Measurements from ENCODE around the gene ZFYVE27. TPM values are rescaled to one million over a fixed set of nuclear protein-coding genes. Genes with fewer than 3 reads are reported as not detected.

Gene ZFYVE27
- total RNA-seq, 1 donor from 2014 or later = 13.7 TPM

- H3K9me3 ChIP-seq (ENCODE audit: low read depth) = no peaks in the 10 kb centered on the region
- peaks cover 21% of the 10 kb centered on the region for H3K4me1 Mint-ChIP-seq
- no peak overlapping the region for H3K27ac ChIP-seq
- peaks cover 15% of the 10 kb centered on the region for H3K4me1 ChIP-seq
- no peaks in the 10 kb centered on the region for H3K36me3 ChIP-seq
- no peak overlapping the region for H3K4me2 ChIP-seq
- peaks cover 8% of the 10 kb centered on the region for H3K27me3 Mint-ChIP-seq (ENCODE audit: insufficient read depth, low read depth)
- peak; percentile 85 for DNase-seq (ENCODE audit: low spot score)
- H2AFZ ChIP-seq (replicated peaks) = no peak overlapping the region
- peaks cover 15% of the 10 kb centered on the region for H3K36me3 Mint-ChIP-seq
- TF ChIP-seq, protein P1, sequence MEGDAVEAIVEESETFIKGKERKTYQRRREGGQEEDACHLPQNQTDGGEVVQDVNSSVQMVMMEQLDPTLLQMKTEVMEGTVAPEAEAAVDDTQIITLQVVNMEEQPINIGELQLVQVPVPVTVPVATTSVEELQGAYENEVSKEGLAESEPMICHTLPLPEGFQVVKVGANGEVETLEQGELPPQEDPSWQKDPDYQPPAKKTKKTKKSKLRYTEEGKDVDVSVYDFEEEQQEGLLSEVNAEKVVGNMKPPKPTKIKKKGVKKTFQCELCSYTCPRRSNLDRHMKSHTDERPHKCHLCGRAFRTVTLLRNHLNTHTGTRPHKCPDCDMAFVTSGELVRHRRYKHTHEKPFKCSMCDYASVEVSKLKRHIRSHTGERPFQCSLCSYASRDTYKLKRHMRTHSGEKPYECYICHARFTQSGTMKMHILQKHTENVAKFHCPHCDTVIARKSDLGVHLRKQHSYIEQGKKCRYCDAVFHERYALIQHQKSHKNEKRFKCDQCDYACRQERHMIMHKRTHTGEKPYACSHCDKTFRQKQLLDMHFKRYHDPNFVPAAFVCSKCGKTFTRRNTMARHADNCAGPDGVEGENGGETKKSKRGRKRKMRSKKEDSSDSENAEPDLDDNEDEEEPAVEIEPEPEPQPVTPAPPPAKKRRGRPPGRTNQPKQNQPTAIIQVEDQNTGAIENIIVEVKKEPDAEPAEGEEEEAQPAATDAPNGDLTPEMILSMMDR (IDR thresholded peaks at IDR 0.05) = peak; percentile 92
- TF ChIP-seq EZH2 (IDR thresholded peaks at IDR 0.05) = no peak
- TF ChIP-seq EZH2phosphoT487 (IDR thresholded peaks at IDR 0.05) = no peak
- no peaks in the 10 kb centered on the region for H3K9me3 Mint-ChIP-seq
- H3K9ac ChIP-seq = no peak overlapping the region
- no peak overlapping the region for H3K4me3 ChIP-seq
- H3K27me3 ChIP-seq = no peaks in the 10 kb centered on the region
- no peaks in the 10 kb centered on the region for H3K79me2 ChIP-seq (ENCODE audit: low read depth)
- peaks cover 57% of the 10 kb centered on the region for H4K20me1 ChIP-seq (ENCODE audit: low read depth)
- H3K27ac Mint-ChIP-seq = no peak overlapping the region
- peaks cover 13% of the 10 kb centered on the region for H3F3A ChIP-seq (ENCODE audit: low read depth)
- no peak overlapping the region for H3K4me3 Mint-ChIP-seq
Measured at GRCh38 chr10:97759158-97759887, 22.4 kb downstream of the ZFYVE27 start.

DNA sequence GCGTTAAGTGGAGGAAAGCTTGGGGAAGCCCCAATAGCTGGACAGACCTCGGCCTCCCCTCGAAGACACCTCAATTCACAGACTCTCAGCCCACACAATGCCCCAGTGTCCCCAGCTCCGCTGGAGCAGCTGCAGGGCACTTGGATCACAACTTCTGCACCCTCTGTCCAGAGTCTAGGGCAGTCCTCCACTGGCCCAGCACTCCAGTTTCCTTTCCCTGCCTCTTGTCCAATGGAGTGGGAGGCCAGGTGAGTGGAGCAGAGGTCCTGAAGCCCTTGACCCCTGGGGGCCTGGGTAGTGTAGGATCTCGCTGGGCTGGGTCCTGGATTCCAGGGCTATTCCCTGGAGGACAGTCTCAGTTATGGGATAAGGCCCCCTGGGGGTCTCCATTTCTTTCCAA lies 23.0 kb downstream of the ZFYVE27 start:
- H3K4me2 ChIP-seq = no peak overlapping the region
- no peak for DNase-seq (ENCODE audit: low spot score)
- H2AFZ ChIP-seq (replicated peaks) = no peak overlapping the region
- H3K27me3 ChIP-seq = no peaks in the 10 kb centered on the region
- Mint-ChIP-seq H3K4me3 (no peak overlapping the region), H3K36me3 (peaks cover 10% of the 10 kb centered on the region), H3K27me3 (ENCODE audit: insufficient read depth, low read depth) (peaks cover 10% of the 10 kb centered on the region), H3K9me3 (no peaks in the 10 kb centered on the region), H3K4me1 (peaks cover 21% of the 10 kb centered on the region), H3K27ac (no peak overlapping the region)
- no peak overlapping the region for H3K9ac ChIP-seq
- H3F3A ChIP-seq (ENCODE audit: low read depth) = peaks cover 13% of the 10 kb centered on the region
- no peaks in the 10 kb centered on the region for H3K36me3 ChIP-seq
- TF ChIP-seq EZH2phosphoT487 (IDR thresholded peaks at IDR 0.05) = no peak
- no peak for TF ChIP-seq EZH2 (IDR thresholded peaks at IDR 0.05)
- TF ChIP-seq, protein P1 (IDR thresholded peaks at IDR 0.05) = no peak
- no peak overlapping the region for H3K27ac ChIP-seq
- peaks cover 15% of the 10 kb centered on the region for H3K4me1 ChIP-seq
- H3K9me3 ChIP-seq (ENCODE audit: low read depth) = no peaks in the 10 kb centered on the region
- no peaks in the 10 kb centered on the region for H3K79me2 ChIP-seq (ENCODE audit: low read depth)
- peaks cover 60% of the 10 kb centered on the region for H4K20me1 ChIP-seq (ENCODE audit: low read depth)
- no peak overlapping the region for H3K4me3 ChIP-seq

DNA sequence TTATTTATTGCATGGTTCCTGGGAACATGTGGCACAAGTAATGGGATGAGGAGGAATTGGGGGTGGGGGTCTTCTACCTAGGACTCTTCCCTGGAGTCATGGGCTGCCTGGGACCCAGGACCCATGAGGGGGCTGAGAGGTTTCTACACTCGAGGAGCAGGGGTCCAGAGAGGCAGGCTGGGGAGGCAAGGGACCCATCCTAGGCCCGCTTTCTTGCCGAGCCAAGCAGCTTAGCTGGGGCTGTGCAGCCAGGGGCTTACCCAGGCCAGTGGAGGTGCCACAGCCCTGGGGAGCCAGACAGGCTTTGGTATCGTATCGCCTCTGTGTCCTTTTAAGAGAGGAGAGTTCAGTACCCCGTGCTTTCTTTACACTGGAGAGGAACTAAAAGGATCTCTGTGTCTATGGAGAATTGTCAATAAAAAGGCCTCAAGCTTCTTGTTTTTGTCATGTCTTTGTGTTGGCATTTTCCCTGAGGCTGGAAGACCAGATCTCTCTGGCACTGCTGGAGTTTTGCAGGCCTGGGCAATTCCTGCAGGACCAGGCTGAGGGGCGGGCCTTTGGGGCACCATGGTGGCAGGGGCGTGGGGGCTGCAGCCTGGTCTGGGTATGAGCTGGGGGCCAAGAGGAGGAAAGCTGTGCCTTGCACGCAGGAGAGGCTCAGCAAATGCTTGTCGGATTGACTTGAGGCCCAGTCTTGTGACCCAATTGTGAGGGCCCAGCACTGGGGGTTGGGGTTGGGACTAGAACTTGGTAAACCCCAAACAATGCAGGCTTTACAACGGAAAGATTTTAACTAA lies 23.7 kb downstream of the ZFYVE27 start:
- no peaks in the 10 kb centered on the region for H3K79me2 ChIP-seq (ENCODE audit: low read depth)
- Mint-ChIP-seq H3K27ac (no peak overlapping the region), H3K4me1 (peaks cover 21% of the 10 kb centered on the region), H3K36me3 (peaks cover 6% of the 10 kb centered on the region), H3K9me3 (no peaks in the 10 kb centered on the region), H3K27me3 (ENCODE audit: insufficient read depth, low read depth) (peaks cover 10% of the 10 kb centered on the region), H3K4me3 (no peak overlapping the region)
- H3K36me3 ChIP-seq = no peaks in the 10 kb centered on the region
- H3K27ac ChIP-seq = no peak overlapping the region
- peaks cover 15% of the 10 kb centered on the region for H3K4me1 ChIP-seq
- peaks cover 13% of the 10 kb centered on the region for H3F3A ChIP-seq (ENCODE audit: low read depth)
- peaks cover 60% of the 10 kb centered on the region for H4K20me1 ChIP-seq (ENCODE audit: low read depth)
- H2AFZ ChIP-seq (replicated peaks) = no peak overlapping the region
- TF ChIP-seq, protein P1 (IDR thresholded peaks at IDR 0.05) = no peak
- no peaks in the 10 kb centered on the region for H3K27me3 ChIP-seq
- no peak for DNase-seq (ENCODE audit: low spot score)
- no peak overlapping the region for H3K9ac ChIP-seq
- H3K4me3 ChIP-seq = no peak overlapping the region
- no peak overlapping the region for H3K4me2 ChIP-seq
- no peaks in the 10 kb centered on the region for H3K9me3 ChIP-seq (ENCODE audit: low read depth)

All from neural progenitor cell (in vitro differentiated cells).